Stomach (tissue), 9 donors: ENCODE measurements around the gene FGF14. TPM values are rescaled to one million over a fixed set of nuclear protein-coding genes. Genes with fewer than 3 reads are reported as not detected.

Source experiments
- DNase-seq, 2 donors: peaks; one replicate each; pipeline versions ENCODE4 v3.0.0 to v3.0.0-alpha.2; 2013 to 2019
- H3K27ac ChIP-seq, 5 donors: fragments of 200-600 bp in 4 of 5; sonication (generic) in 4 of 5; one replicate each; pipeline ENCODE4 v1.5.1; 2013 to 2019; ENCODE audit warnings: mild to moderate bottlenecking in 1 of 5, moderate library complexity in 1 of 5
- H3K27me3 ChIP-seq, 3 donors: fragments of 200-600 bp; sonication (generic); one replicate each; pipeline ENCODE4 v1.5.1; 2017 to 2019; ENCODE audit warnings: mixed run types in 1 of 3
- H3K36me3 ChIP-seq, 4 donors: fragments of 200-600 bp; sonication (generic); 1 replicate in 3 of 4; 2 replicates in 1 of 4; pipeline ENCODE4 v1.5.1; 2016 to 2019
- H3K4me1 ChIP-seq, 4 donors: fragments of 200-600 bp; sonication (generic); one replicate each; pipeline ENCODE4 v1.5.1; 2016 to 2019
- H3K4me3 ChIP-seq, 4 donors: fragments of 200-600 bp; sonication (generic) in 3 of 4; one replicate each; pipeline ENCODE4 v1.5.1; 2016 to 2019; ENCODE audit warnings: mild to moderate bottlenecking in 1 of 4
- H3K9me3 ChIP-seq, 4 donors: fragments of 200-600 bp; sonication (generic); one replicate each; pipeline ENCODE4 v1.5.1; 2016 to 2019
- CTCF ChIP-seq, 7 experiments: fragments of 450-650 bp in 4 of 7; fragments of 200-600 bp in 3 of 7; sonication (generic) in 3 of 7; IDR thresholded peaks; one replicate each; pipeline ENCODE4 v1.5.1; 2016 to 2019; ENCODE audit warnings: antibody characterized with exemption in 7 of 7, control low read depth in 2 of 7, mild to moderate bottlenecking in 1 of 7
- EP300 ChIP-seq: sonication (generic); formaldehyde crosslinking; IDR thresholded peaks from one replicate; pipeline ENCODE4 v1.6.1; 2017; ENCODE audit warnings: antibody characterized with exemption
- POLR2A ChIP-seq, 4 donors: fragments of 450-650 bp; IDR thresholded peaks; one replicate each; pipeline ENCODE4 v1.6.1; 2016; ENCODE audit warnings: antibody characterized with exemption in 4 of 4, control low read depth in 2 of 4, mild to moderate bottlenecking in 1 of 4, moderate library complexity in 1 of 4
- POLR2AphosphoS5 ChIP-seq, 3 donors: sonication (generic); formaldehyde crosslinking; IDR thresholded peaks; one replicate each; pipeline ENCODE4 v1.6.1; 2016; ENCODE audit warnings: antibody characterized with exemption in 3 of 3
- WGBS, 5 donors: extraction: QIAGEN DNeasy Blood & Tissue Kit in 3 of 5; methylation state at CpG; one replicate each; pipeline versions ENCODE4 v1.1.5 to v1.1.7; 2013 to 2018; 5-methylcytosine and 5-hydroxymethylcytosine counted together
- intact Hi-C: fragments of 100-400 bp; cut with DNase I; formaldehyde crosslinking; loops from one replicate; pipeline ENCODE4 v1.15.1; 2023; ENCODE audit warnings: low total_unique reads
- polyA plus RNA-seq, 3 donors: library from polyadenylated mRNA; stranded (reverse); fragments of 200-250 nt; gene quantifications; one replicate each; pipeline ENCODE4 v1.2.3, GENCODE V29; 2013
- total RNA-seq, 5 donors: library from RNA; depleted of rRNA; stranded (reverse); fragments of >200 nt; gene quantifications; one replicate each; pipeline versions ENCODE4 v1.1.0 to v1.2.3, GENCODE V29; 2014 to 2016
- donor health status: healthy with polysubstance abuse.
- donor health status: Bipolar disorder and iron deficiency.
- donor health status: healthy.

Gene FGF14
- total and polyA plus RNA-seq, 8 donors = 0.08 to 6.6 (median 0.54) TPM

GRCh38 chr13:101746513-101746912 is 655.3 kb downstream of the FGF14 start:
- no peak overlapping the region for H3K27ac ChIP-seq
- no peaks in the 10 kb centered on the region for H3K36me3 ChIP-seq
- no peaks in the 10 kb centered on the region for H3K27me3 ChIP-seq
- DNase-seq = no peak
- no peaks in the 10 kb centered on the region for H3K9me3 ChIP-seq
- H3K4me1 ChIP-seq = peaks cover 0 to 3% (median 0%) of the 10 kb centered on the region in 4 donors
- intact Hi-C loops = no loop called here
- WGBS, 5 donors = 81 to 91% (median 88%) methylated on average over 2 of the region's 2 CpGs
- no peak overlapping the region for H3K4me3 ChIP-seq
- TF ChIP-seq POLR2A (IDR thresholded peaks at IDR 0.05) = no peak
- TF ChIP-seq CTCF (IDR thresholded peaks at IDR 0.05) = no peak
- no peak for TF ChIP-seq EP300
- no peak for TF ChIP-seq POLR2AphosphoS5 (IDR thresholded peaks at IDR 0.05)

- Histone ChIP-seq H3K27ac (no peak overlapping the region), H3K9me3 (no peaks in the 10 kb centered on the region), H3K4me1 (no peaks in the 10 kb centered on the region), H3K27me3 (no peaks in the 10 kb centered on the region), H3K4me3 (no peak overlapping the region), H3K36me3 (no peaks in the 10 kb centered on the region)
- DNase-seq = no peak
- intact Hi-C loops = no loop called here
- 71 to 80% (median 75%) methylated on average over 9 of the region's 9 CpGs for WGBS, 5 donors
- TF ChIP-seq CTCF (IDR thresholded peaks at IDR 0.05) = no peak
- TF ChIP-seq EP300 = no peak
- TF ChIP-seq POLR2A (IDR thresholded peaks at IDR 0.05) = no peak
- TF ChIP-seq POLR2AphosphoS5 (IDR thresholded peaks at IDR 0.05) = no peak
Observed at GRCh38 chr13:101739382-101740178, 662.3 kb downstream of the FGF14 start.

GRCh38 chr13:101738336-101738735 is 663.5 kb downstream of the FGF14 start:
- no peaks in the 10 kb centered on the region for H3K36me3 ChIP-seq
- 62 to 86% (median 67%) methylated on average over 2 of the region's 2 CpGs for WGBS, 5 donors
- no peaks in the 10 kb centered on the region for H3K27me3 ChIP-seq
- no peak overlapping the region for H3K4me3 ChIP-seq
- H3K27ac ChIP-seq = no peak overlapping the region
- TF ChIP-seq EP300 = no peak
- no peak for DNase-seq
- H3K9me3 ChIP-seq = no peaks in the 10 kb centered on the region
- no peaks in the 10 kb centered on the region for H3K4me1 ChIP-seq
- intact Hi-C loops = no loop called here

- no peak for DNase-seq
- Histone ChIP-seq H3K4me1 (no peaks in the 10 kb centered on the region), H3K9me3 (no peaks in the 10 kb centered on the region), H3K27me3 (no peaks in the 10 kb centered on the region), H3K4me3 (no peak overlapping the region), H3K36me3 (no peaks in the 10 kb centered on the region), H3K27ac (no peak overlapping the region)
- 45 to 56% (median 53%) methylated on average over 3 of the region's 3 CpGs for WGBS, 5 donors
- TF ChIP-seq POLR2AphosphoS5 (IDR thresholded peaks at IDR 0.05) (no peak), EP300 (no peak), CTCF (IDR thresholded peaks at IDR 0.05) (no peak), POLR2A (IDR thresholded peaks at IDR 0.05) (no peak)
- intact Hi-C loops = no loop called here
Observed at GRCh38 chr13:101736566-101736965, 665.3 kb downstream of the FGF14 start.

- no peak overlapping the region for H3K27ac ChIP-seq
- no peaks in the 10 kb centered on the region for H3K27me3 ChIP-seq
- WGBS, 5 donors = 63 to 83% (median 74%) methylated on average over 3 of the region's 3 CpGs
- TF ChIP-seq POLR2AphosphoS5 (IDR thresholded peaks at IDR 0.05) (no peak), POLR2A (IDR thresholded peaks at IDR 0.05) (no peak), EP300 (no peak), CTCF (IDR thresholded peaks at IDR 0.05) (no peak)
- intact Hi-C loops = no loop called here
- peak in 1 of 2 donors; percentile 10 for DNase-seq
- H3K4me3 ChIP-seq = no peak overlapping the region
- H3K4me1 ChIP-seq = no peaks in the 10 kb centered on the region
- no peaks in the 10 kb centered on the region for H3K9me3 ChIP-seq
- no peaks in the 10 kb centered on the region for H3K36me3 ChIP-seq
Observed at GRCh38 chr13:101730420-101731000, 671.3 kb downstream of the FGF14 start.
